ENCODE measurements around the gene KMT5C. TPM values are rescaled to one million over a fixed set of nuclear protein-coding genes. Genes with fewer than 3 reads are reported as not detected.

KMT5C gene
- total RNA-seq, 1 experiment from 2014 or later = 63.1 TPM

- H3K4me3 Mint-ChIP-seq = no peak overlapping the region
- H3K4me1 Mint-ChIP-seq = peaks cover 18% of the 10 kb centered on the region
- no peaks in the 10 kb centered on the region for H3K27me3 Mint-ChIP-seq (ENCODE audit: low read depth)
- TF ChIP-seq KAT7 (CRISPR knock-in tag; IDR thresholded peaks at IDR 0.05; ENCODE audit: borderline replicate concordance) (0 out of 2 replicates have a peak, but pooled peaks have one; percentile 50), OVOL2 (CRISPR knock-in tag; IDR thresholded peaks at IDR 0.05; ENCODE audit: borderline replicate concordance) (no peak)
- H3K27ac Mint-ChIP-seq = peak overlapping the region; percentile 94
- H3K36me3 Mint-ChIP-seq = peaks cover 43% of the 10 kb centered on the region
- DNase-seq (ENCODE audit: low spot score) (peak; percentile 75), ATAC-seq (peak; percentile 62)
- ChIA-PET CTCF (interaction anchor here (0.8 to 1.4 kb wide), 5 partner anchors 34 to 164 kb away, joined by 3 to 4 read pairs (median 3); partner anchors contain the start of genes KMT5C and TMEM238), POLR2A (interaction anchor here (1.6 kb wide), 1 partner anchor 43 kb away, joined by 7 read pairs; no protein-coding TSS in a partner anchor)
- H3K9me3 Mint-ChIP-seq = no peaks in the 10 kb centered on the region
Observed at GRCh38 chr19:55305491-55305890, 34.2 kb upstream of the KMT5C start.

DNA sequence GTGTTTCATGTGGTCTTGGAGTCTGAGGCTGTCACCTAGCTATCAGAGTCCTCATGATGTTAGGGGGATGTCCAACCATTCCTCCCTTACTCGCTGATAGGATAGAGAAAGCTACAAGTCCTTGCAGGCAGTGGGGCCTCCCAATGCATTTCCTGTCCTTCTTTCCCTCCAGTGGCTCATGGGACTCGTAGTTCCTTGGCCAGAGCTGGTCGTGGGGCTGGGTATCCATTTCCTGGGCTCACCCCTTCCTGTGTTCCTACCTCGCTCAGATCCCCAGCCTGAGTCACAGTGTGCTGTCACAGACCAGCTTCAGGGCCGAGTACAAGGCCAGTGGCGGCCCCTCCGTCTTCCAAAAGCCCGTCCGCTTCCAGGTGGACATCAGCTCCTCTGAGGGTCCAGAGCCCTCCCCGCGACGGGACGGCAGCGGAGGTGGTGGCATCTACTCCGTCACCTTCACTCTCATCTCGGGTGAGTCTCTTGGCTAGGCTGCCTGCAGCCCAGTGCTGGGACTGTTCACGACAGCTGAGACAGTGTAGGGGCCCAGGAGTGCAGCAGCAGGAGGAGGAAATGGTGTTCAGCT is 33.6 kb upstream of the KMT5C start:
- H3K9me3 Mint-ChIP-seq = no peaks in the 10 kb centered on the region
- ATAC-seq (peak; percentile 8), DNase-seq (ENCODE audit: low spot score) (no peak)
- TF ChIP-seq, protein P1, sequence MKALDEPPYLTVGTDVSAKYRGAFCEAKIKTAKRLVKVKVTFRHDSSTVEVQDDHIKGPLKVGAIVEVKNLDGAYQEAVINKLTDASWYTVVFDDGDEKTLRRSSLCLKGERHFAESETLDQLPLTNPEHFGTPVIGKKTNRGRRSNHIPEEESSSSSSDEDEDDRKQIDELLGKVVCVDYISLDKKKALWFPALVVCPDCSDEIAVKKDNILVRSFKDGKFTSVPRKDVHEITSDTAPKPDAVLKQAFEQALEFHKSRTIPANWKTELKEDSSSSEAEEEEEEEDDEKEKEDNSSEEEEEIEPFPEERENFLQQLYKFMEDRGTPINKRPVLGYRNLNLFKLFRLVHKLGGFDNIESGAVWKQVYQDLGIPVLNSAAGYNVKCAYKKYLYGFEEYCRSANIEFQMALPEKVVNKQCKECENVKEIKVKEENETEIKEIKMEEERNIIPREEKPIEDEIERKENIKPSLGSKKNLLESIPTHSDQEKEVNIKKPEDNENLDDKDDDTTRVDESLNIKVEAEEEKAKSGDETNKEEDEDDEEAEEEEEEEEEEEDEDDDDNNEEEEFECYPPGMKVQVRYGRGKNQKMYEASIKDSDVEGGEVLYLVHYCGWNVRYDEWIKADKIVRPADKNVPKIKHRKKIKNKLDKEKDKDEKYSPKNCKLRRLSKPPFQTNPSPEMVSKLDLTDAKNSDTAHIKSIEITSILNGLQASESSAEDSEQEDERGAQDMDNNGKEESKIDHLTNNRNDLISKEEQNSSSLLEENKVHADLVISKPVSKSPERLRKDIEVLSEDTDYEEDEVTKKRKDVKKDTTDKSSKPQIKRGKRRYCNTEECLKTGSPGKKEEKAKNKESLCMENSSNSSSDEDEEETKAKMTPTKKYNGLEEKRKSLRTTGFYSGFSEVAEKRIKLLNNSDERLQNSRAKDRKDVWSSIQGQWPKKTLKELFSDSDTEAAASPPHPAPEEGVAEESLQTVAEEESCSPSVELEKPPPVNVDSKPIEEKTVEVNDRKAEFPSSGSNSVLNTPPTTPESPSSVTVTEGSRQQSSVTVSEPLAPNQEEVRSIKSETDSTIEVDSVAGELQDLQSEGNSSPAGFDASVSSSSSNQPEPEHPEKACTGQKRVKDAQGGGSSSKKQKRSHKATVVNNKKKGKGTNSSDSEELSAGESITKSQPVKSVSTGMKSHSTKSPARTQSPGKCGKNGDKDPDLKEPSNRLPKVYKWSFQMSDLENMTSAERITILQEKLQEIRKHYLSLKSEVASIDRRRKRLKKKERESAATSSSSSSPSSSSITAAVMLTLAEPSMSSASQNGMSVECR (CRISPR knock-in tag; IDR thresholded peaks at IDR 0.05; ENCODE audit: borderline replicate concordance) = no peak
- TF ChIP-seq FOXP1 (CRISPR knock-in tag; IDR thresholded peaks at IDR 0.05; ENCODE audit: borderline replicate concordance) (0 out of 2 replicates have a peak, but pooled peaks have one; percentile 32), TEAD4 (CRISPR knock-in tag; IDR thresholded peaks at IDR 0.05) (0 out of 2 replicates have a peak, but pooled peaks have one; percentile 13)
- H3K27me3 Mint-ChIP-seq (ENCODE audit: low read depth) = no peaks in the 10 kb centered on the region
- ChIA-PET CTCF (interaction anchor here (0.8 to 1.2 kb wide), 5 partner anchors 15 to 165 kb away, joined by 3 to 4 read pairs (median 3); partner anchors contain the start of genes KMT5C and TMEM238), POLR2A (interaction anchor here (1.6 kb wide), 1 partner anchor 42 kb away, joined by 7 read pairs; no protein-coding TSS in a partner anchor)
- no peak overlapping the region for H3K27ac Mint-ChIP-seq
- peaks cover 44% of the 10 kb centered on the region for H3K36me3 Mint-ChIP-seq
- peaks cover 15% of the 10 kb centered on the region for H3K4me1 Mint-ChIP-seq
- no peak overlapping the region for H3K4me3 Mint-ChIP-seq

- DNase-seq (ENCODE audit: low spot score) (no peak), ATAC-seq (no peak)
- Mint-ChIP-seq H3K36me3 (peaks cover 44% of the 10 kb centered on the region), H3K27me3 (ENCODE audit: low read depth) (no peaks in the 10 kb centered on the region), H3K27ac (no peak overlapping the region), H3K4me1 (peaks cover 10% of the 10 kb centered on the region), H3K9me3 (no peaks in the 10 kb centered on the region), H3K4me3 (no peak overlapping the region)
- CTCF ChIA-PET = interaction anchor here (0.9 to 1.2 kb wide), 2 partner anchors 14 to 33 kb away, joined by 3 to 4 read pairs; partner anchors contain the start of gene KMT5C
- POLR2A ChIA-PET = interaction anchor here (1.6 kb wide), 1 partner anchor 42 kb away, joined by 7 read pairs; no protein-coding TSS in a partner anchor
- TF ChIP-seq SOX15 (CRISPR knock-in tag; IDR thresholded peaks at IDR 0.05) (no peak), JAZF1 (CRISPR knock-in tag; IDR thresholded peaks at IDR 0.05) (no peak), MXD4 (CRISPR knock-in tag; IDR thresholded peaks at IDR 0.05; ENCODE audit: borderline replicate concordance) (no peak), TP53 (CRISPR knock-in tag; IDR thresholded peaks at IDR 0.05) (no peak), SP1 (CRISPR knock-in tag; conservative IDR thresholded peaks at IDR 0.05) (no peak), AFF4 (CRISPR knock-in tag; IDR thresholded peaks at IDR 0.05; ENCODE audit: borderline replicate concordance) (no peak), NR3C1 (CRISPR knock-in tag; conservative IDR thresholded peaks at IDR 0.05; ENCODE audit: low read depth) (no peak), STAT6 (CRISPR knock-in tag; conservative IDR thresholded peaks at IDR 0.05; ENCODE audit: low read depth) (no peak), FOXJ3 (CRISPR knock-in tag; IDR thresholded peaks at IDR 0.05; ENCODE audit: borderline replicate concordance) (no peak)
- TF ChIP-seq, protein P1 (CRISPR knock-in tag; IDR thresholded peaks at IDR 0.05; ENCODE audit: borderline replicate concordance) = no peak
Observed at GRCh38 chr19:55306712-55307111, 33.0 kb upstream of the KMT5C start.
